MM.1S (cell line): ENCODE results near the gene RPH3AL.

Experiments
- EZH2 ChIP-seq: fragments of 300-600 bp; sonication (generic); optimal IDR thresholded peaks from 2 replicates; pipeline ENCODE3; 2017; ENCODE audit warnings: low read depth, mild to moderate bottlenecking, antibody characterized with exemption, low read length, mixed read lengths
- EZH2phosphoT487 ChIP-seq: fragments of 300-600 bp; sonication (generic); IDR thresholded peaks from 2 replicates; pipeline ENCODE4 v1.6.1; 2018; ENCODE audit warnings: antibody characterized with exemption, low read length
- TF ChIP-seq, protein P1 (sequence below): fragments of 300-600 bp; sonication (generic); IDR thresholded peaks from 2 replicates; pipeline ENCODE4 v1.5.1; 2016; ENCODE audit warnings: antibody characterized with exemption, low read length, mixed read lengths

DNA sequence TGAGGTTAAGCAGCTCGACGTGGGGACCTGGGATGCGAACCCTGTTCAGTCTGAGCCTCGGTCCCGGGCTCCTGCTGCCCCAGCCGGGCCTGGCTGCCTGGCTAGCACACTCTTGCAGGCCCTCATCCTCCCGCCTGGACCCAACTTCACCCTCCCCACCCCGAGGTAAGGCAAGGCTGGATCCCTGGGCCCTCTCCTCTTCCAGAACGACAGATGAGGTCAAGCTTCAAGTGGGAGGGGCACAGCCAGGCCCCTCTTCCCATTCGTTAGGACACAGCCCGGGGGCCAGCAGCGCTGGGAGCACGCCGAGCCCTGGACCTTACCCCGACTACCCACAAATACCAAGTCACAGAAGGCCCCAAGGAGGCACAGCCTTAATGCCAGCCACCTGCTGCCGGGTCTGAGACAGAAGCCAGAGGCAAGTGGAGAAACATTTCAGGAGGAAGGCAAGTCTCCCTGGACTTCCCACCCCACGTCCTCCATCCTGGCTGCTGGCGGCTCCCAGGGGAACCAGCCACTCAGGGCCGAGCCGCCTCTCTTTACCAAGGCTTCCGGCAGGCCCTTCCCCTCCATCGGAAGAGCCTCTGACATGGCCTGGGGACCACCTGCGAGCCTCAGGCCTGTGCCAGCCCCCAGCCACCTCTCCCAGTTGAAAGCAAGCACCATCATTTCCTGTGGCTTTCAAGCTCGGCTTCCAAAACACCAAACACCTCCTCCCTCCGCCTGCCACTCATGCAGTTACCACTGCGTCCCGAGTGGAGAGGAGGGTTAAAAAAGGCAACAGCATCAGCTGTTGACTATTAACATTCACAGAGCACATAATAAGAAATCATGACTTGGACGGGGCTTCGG, 59.9 kb downstream of the RPH3AL start:
- TF ChIP-seq, protein P1, sequence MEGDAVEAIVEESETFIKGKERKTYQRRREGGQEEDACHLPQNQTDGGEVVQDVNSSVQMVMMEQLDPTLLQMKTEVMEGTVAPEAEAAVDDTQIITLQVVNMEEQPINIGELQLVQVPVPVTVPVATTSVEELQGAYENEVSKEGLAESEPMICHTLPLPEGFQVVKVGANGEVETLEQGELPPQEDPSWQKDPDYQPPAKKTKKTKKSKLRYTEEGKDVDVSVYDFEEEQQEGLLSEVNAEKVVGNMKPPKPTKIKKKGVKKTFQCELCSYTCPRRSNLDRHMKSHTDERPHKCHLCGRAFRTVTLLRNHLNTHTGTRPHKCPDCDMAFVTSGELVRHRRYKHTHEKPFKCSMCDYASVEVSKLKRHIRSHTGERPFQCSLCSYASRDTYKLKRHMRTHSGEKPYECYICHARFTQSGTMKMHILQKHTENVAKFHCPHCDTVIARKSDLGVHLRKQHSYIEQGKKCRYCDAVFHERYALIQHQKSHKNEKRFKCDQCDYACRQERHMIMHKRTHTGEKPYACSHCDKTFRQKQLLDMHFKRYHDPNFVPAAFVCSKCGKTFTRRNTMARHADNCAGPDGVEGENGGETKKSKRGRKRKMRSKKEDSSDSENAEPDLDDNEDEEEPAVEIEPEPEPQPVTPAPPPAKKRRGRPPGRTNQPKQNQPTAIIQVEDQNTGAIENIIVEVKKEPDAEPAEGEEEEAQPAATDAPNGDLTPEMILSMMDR: no peak
- TF ChIP-seq EZH2: no peak
- TF ChIP-seq EZH2phosphoT487: no peak
